ENCODE measurements around the gene TTC6. TPM values are rescaled to one million over a fixed set of nuclear protein-coding genes. Genes with fewer than 3 reads are reported as not detected.

The TTC6 gene
- total RNA-seq, 1 donor from 2014 or later: 0.40 TPM

DNA sequence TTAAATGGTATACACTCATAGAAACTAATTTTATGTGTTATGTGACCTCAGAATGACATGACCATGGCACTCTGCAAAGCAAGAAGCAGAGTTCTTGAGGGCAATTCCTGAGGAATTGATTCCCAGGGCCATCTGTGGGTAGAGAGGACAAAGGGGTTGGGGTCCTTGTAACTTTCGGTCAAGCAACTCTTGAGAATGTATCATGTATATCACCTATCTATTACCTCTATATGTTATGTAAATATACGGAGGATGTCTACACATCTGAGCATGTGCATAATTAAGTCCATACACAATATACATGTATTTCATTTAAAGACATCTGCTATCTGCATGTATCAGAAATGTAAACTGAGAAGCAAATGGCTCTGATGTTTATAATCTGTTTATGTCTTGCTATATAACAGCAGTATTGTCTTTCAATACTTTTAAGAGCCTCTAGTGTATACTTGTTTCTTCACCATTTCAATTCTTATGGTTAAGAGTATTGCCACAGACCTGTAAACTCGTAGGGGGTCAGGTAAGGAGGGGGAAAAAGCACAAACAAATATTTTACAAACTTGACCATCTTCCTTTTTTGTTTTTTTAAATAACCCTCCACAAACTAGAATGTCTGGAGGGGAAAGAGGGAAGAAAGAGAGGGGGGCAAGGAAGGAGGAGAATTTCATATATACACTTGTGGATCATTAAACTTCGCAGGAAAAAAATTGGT, 4.8 kb upstream of the TTC6 start:
- Mint-ChIP-seq H3K36me3 (ENCODE audit: low read depth) (peaks cover 3% of the 10 kb centered on the region), H3K4me3 (peak overlapping the region; percentile 2), H3K9me3 (no peaks in the 10 kb centered on the region), H3K4me1 (peaks cover 26% of the 10 kb centered on the region), H3K27ac (ENCODE audit: unreplicated experiment) (no peak overlapping the region), H3K27me3 (ENCODE audit: low read depth) (peaks cover 95% of the 10 kb centered on the region)
- no peak for DNase-seq (ENCODE audit: low read depth, low spot score)
- TF ChIP-seq, protein P1, sequence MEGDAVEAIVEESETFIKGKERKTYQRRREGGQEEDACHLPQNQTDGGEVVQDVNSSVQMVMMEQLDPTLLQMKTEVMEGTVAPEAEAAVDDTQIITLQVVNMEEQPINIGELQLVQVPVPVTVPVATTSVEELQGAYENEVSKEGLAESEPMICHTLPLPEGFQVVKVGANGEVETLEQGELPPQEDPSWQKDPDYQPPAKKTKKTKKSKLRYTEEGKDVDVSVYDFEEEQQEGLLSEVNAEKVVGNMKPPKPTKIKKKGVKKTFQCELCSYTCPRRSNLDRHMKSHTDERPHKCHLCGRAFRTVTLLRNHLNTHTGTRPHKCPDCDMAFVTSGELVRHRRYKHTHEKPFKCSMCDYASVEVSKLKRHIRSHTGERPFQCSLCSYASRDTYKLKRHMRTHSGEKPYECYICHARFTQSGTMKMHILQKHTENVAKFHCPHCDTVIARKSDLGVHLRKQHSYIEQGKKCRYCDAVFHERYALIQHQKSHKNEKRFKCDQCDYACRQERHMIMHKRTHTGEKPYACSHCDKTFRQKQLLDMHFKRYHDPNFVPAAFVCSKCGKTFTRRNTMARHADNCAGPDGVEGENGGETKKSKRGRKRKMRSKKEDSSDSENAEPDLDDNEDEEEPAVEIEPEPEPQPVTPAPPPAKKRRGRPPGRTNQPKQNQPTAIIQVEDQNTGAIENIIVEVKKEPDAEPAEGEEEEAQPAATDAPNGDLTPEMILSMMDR (conservative IDR thresholded peaks at IDR 0.05): no peak

DNA sequence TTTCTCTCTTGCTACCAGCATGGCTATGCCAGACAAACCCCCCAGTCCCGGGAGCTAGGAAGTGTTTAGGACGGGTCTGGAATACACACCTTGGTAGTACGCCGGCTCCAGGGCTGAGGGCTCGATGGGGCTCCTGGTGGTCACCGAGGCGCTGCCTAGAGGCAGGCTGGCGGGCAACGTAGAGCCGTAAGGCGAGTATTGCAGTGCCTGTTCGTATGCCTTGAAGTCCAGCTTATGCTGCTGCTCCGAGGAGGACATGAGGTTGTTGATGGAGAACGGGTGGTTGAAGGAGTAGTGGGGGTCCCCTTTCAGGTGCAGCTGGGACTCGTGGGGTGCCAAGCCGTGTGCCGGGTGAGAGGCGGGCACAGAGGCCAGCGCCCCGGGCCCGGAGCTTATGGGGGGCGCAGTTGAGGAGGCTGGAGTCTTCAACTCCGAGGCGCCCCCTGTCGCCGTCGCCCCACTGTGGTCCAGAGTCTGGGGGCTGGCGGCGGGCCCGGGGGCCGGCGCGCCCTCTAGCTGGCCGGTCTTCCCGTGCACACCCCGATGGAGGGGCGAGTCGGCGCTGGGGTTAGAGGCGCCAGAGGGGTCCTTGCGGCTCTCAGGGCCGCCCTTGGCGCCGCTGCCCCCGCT, 4.0 kb upstream of the TTC6 start:
- DNase-seq (ENCODE audit: low read depth, low spot score): no peak
- Mint-ChIP-seq H3K9me3 (no peaks in the 10 kb centered on the region), H3K4me1 (peaks cover 34% of the 10 kb centered on the region), H3K27me3 (ENCODE audit: low read depth) (peaks cover 95% of the 10 kb centered on the region), H3K36me3 (ENCODE audit: low read depth) (peaks cover 3% of the 10 kb centered on the region), H3K27ac (ENCODE audit: unreplicated experiment) (no peak overlapping the region), H3K4me3 (peak overlapping the region; percentile 65)
- TF ChIP-seq, protein P1 (conservative IDR thresholded peaks at IDR 0.05): peak; percentile 29

DNA sequence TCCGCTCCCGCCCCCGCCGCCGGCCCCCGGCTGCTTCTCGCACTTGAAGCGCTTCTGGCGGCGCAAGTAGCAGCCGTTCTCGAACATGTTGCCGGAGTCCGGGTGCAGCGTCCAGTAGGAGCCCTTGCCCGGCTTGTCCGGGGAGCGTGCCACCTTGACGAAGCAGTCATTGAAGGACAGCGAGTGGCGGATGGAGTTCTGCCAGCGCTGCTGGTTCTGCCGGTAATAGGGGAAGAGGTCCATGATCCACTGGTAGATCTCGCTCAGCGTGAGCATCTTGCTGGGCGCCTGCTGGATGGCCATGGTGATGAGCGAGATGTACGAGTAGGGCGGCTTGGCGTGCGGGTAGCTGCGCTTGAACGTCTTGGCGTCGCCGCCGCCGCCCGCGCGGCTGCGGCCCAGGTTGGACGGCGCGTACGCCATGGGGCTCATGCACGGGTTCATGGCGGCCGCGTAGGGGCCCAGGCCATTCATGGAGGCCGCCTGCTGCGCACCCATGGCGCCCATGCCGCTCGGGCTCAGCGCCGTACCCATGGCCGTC, 3.4 kb upstream of the TTC6 start:
- H3K4me3 Mint-ChIP-seq: peak overlapping the region; percentile 71

DNA sequence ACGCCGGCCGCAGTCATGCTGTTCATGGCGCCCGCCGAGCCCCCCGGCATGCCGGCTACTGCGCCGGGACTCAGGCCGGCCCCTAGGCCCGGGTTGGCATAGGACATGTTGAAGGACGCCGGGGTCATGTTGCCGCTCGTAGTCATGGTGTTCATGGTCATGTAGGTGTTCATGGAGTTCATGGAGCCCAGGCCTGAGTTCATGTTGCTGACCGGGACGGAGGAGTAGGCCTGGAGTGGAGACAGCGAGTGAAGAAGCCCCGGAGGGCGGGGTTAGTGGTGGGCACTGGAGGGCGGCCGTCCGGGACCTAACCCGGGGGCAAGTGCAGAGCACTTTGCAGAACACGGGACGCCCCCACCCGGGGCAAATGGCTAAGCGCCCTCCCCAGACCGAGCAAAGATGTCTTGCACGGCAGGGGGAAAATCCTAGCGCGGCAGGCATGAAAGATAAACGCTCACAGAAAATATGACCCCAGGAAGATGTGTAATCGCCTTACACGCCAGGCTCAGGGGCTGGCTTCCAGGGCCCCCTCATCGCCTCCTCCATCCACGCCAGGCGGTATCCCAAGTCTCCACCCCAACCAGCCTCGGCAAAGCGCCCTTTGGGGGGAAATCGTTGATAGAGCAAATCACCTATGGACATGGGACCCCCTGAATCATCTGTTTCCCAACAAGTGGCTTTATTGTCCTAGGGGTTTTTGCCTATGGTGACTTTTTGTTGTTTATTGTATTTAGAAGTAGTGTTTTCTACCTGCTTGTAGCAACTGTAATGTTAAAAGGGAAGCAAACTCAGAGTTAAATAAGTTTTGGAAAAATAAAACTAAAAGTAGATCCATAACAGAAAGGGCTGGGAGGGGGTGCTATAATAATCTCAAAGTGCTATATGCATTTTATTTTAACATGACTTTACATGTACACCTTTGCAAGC, 2.7 kb upstream of the TTC6 start:
- Mint-ChIP-seq H3K4me1 (peaks cover 32% of the 10 kb centered on the region), H3K4me3 (peak overlapping the region; percentile 70), H3K36me3 (ENCODE audit: low read depth) (peaks cover 3% of the 10 kb centered on the region), H3K9me3 (no peaks in the 10 kb centered on the region), H3K27me3 (ENCODE audit: low read depth) (peaks cover 95% of the 10 kb centered on the region), H3K27ac (ENCODE audit: unreplicated experiment) (no peak overlapping the region)
- TF ChIP-seq, protein P1 (conservative IDR thresholded peaks at IDR 0.05): no peak
- DNase-seq (ENCODE audit: low read depth, low spot score): no peak

More for the DNA sequence above, 3.4 kb upstream of the TTC6 start:
- no peak overlapping the region for H3K27ac Mint-ChIP-seq (ENCODE audit: unreplicated experiment)
- peaks cover 35% of the 10 kb centered on the region for H3K4me1 Mint-ChIP-seq
- H3K9me3 Mint-ChIP-seq: no peaks in the 10 kb centered on the region
- TF ChIP-seq, protein P1 (conservative IDR thresholded peaks at IDR 0.05): no peak
- peaks cover 95% of the 10 kb centered on the region for H3K27me3 Mint-ChIP-seq (ENCODE audit: low read depth)
- no peak for DNase-seq (ENCODE audit: low read depth, low spot score)
- H3K36me3 Mint-ChIP-seq (ENCODE audit: low read depth): peaks cover 3% of the 10 kb centered on the region
